H9 (cell line): Measurements from ENCODE around the gene ARHGEF17. TPM values are rescaled to one million over a fixed set of nuclear protein-coding genes. Genes with fewer than 3 reads are reported as not detected.
A peak's percentile ranks its signal among the peaks of the same experiment; 100 is the strongest.

Source experiments
- DNase-seq: peaks from one replicate; pipeline ENCODE4 v3.0.0-alpha.2; 2017
- H2AFZ ChIP-seq: one replicate; pipeline ENCODE4 v1.6.1; 2013; ENCODE audit warnings: mild to moderate bottlenecking, low read length, control low read depth, moderate library complexity
- H2AK5ac ChIP-seq: 2 replicates; pipeline ENCODE4 v1.6.1; 2013; ENCODE audit warnings: low read length, control low read depth, mixed read lengths; ENCODE audit not compliant: insufficient read length
- H2BK120ac ChIP-seq: one replicate; pipeline ENCODE4 v1.6.1; 2013; ENCODE audit warnings: low read depth, mild to moderate bottlenecking, low read length, control low read depth, inconsistent platforms; ENCODE audit not compliant: poor library complexity, severe bottlenecking
- H2BK12ac ChIP-seq: 2 replicates; pipeline ENCODE4 v1.6.1; 2013; ENCODE audit warnings: low read length, control low read depth, mixed read lengths, low read depth; ENCODE audit not compliant: insufficient read length
- H2BK15ac ChIP-seq: 2 replicates; pipeline ENCODE4 v1.6.1; 2013; ENCODE audit warnings: low read depth, low read length, control low read depth
- H2BK20ac ChIP-seq: one replicate; pipeline ENCODE4 v1.6.1; 2013; ENCODE audit warnings: low read depth, mild to moderate bottlenecking, low read length, control low read depth, inconsistent platforms; ENCODE audit not compliant: poor library complexity, severe bottlenecking
- H2BK5ac ChIP-seq: 2 replicates; pipeline ENCODE4 v1.6.1; 2013; ENCODE audit warnings: low read length, control low read depth, mixed read lengths; ENCODE audit not compliant: insufficient read length
- H3K14ac ChIP-seq: 2 replicates; pipeline ENCODE4 v1.6.1; 2013; ENCODE audit warnings: low read length, control low read depth; ENCODE audit not compliant: insufficient read depth
- H3K18ac ChIP-seq: 2 replicates; pipeline ENCODE4 v1.6.1; 2013; ENCODE audit warnings: low read depth, mild to moderate bottlenecking, mixed read lengths, low read length, control low read depth; ENCODE audit not compliant: insufficient read length
- H3K23ac ChIP-seq: 2 replicates; pipeline ENCODE4 v1.6.1; 2013; ENCODE audit warnings: low read length, control low read depth, mixed read lengths, low read depth; ENCODE audit not compliant: insufficient read length
- H3K23me2 ChIP-seq: 2 replicates; pipeline ENCODE4 v1.6.1; 2013; ENCODE audit warnings: low read depth, mild to moderate bottlenecking, mixed read lengths, low read length, control low read depth; ENCODE audit not compliant: insufficient read length, poor library complexity, severe bottlenecking
- H3K27ac ChIP-seq: 2 replicates; pipeline ENCODE4 v1.5.1; 2013; ENCODE audit warnings: low read length, control low read depth, mixed read lengths, low read depth; ENCODE audit not compliant: insufficient read length
- H3K27me3 ChIP-seq: 2 replicates; pipeline ENCODE4 v1.6.1; 2013; ENCODE audit warnings: low read length, control low read depth, inconsistent platforms; ENCODE audit not compliant: insufficient read depth
- H3K4ac ChIP-seq: 2 replicates; pipeline ENCODE4 v1.6.1; 2013; ENCODE audit warnings: low read depth, mild to moderate bottlenecking, control low read depth, inconsistent platforms, low read length, moderate library complexity
- H3K4me1 ChIP-seq: 2 replicates; pipeline ENCODE4 v1.6.1; 2013; ENCODE audit warnings: low read length, control low read depth, inconsistent platforms; ENCODE audit not compliant: insufficient read depth
- H3K4me2 ChIP-seq: 2 replicates; pipeline ENCODE4 v1.6.1; 2013; ENCODE audit warnings: low read length, control low read depth, mixed read lengths; ENCODE audit not compliant: insufficient read length, insufficient read depth
- H3K56ac ChIP-seq: 2 replicates; pipeline ENCODE4 v1.6.1; 2013; ENCODE audit warnings: low read depth, mild to moderate bottlenecking, mixed read lengths, low read length, control low read depth; ENCODE audit not compliant: insufficient read length
- H3K79me1 ChIP-seq: 2 replicates; pipeline ENCODE4 v1.6.1; 2013; ENCODE audit warnings: low read depth, mild to moderate bottlenecking, moderate library complexity, low read length, control low read depth, inconsistent platforms; ENCODE audit not compliant: insufficient read depth, poor library complexity, severe bottlenecking
- H3K79me2 ChIP-seq: 2 replicates; pipeline ENCODE4 v1.6.1; 2013; ENCODE audit warnings: low read length, control low read depth, inconsistent platforms; ENCODE audit not compliant: insufficient read depth
- H3K9ac ChIP-seq: 2 replicates; pipeline ENCODE4 v1.6.1; 2013; ENCODE audit warnings: low read length, control low read depth, mixed read lengths; ENCODE audit not compliant: insufficient read length; ENCODE audit errors: extremely low read depth
- H3K9me3 ChIP-seq: one replicate; pipeline ENCODE4 v1.6.1; 2013; ENCODE audit warnings: low read depth, low read length, inconsistent platforms; ENCODE audit not compliant: control insufficient read depth
- H3T11ph ChIP-seq: one replicate; pipeline ENCODE4 v1.6.1; 2013; ENCODE audit warnings: mild to moderate bottlenecking, low read length, control low read depth, inconsistent platforms
- H4K20me1 ChIP-seq: one replicate; pipeline ENCODE4 v1.6.1; 2013; ENCODE audit not compliant: control insufficient read depth, insufficient read length, insufficient read depth
- H4K5ac ChIP-seq: 2 replicates; pipeline ENCODE4 v1.6.1; 2013; ENCODE audit warnings: low read depth, mild to moderate bottlenecking, mixed read lengths, low read length, control low read depth; ENCODE audit not compliant: insufficient read length
- H4K8ac ChIP-seq: replicated peaks from 2 replicates; pipeline ENCODE4 v1.6.1; 2013; ENCODE audit warnings: low read length, control low read depth, mixed read lengths, low read depth; ENCODE audit not compliant: insufficient read length
- H4K91ac ChIP-seq: 2 replicates; pipeline ENCODE4 v1.6.1; 2013; ENCODE audit warnings: low read depth, mild to moderate bottlenecking, moderate library complexity, mixed read lengths, low read length, control low read depth; ENCODE audit not compliant: insufficient read length
- H3K27ac Mint-ChIP-seq, 3 experiments: 2 replicates in 2 of 3; 3 replicates in 1 of 3; pipeline ENCODE4 v1.8.0; 2020 to 2021; ENCODE audit warnings: mixed read lengths in 3 of 3, mild to moderate bottlenecking in 1 of 3, moderate library complexity in 1 of 3
- H3K27me3 Mint-ChIP-seq: 2 replicates; pipeline ENCODE4 v1.8.0; 2021; ENCODE audit warnings: low read depth, mild to moderate bottlenecking, moderate library complexity, mixed read lengths
- H3K36me3 Mint-ChIP-seq, 3 experiments: 2 replicates in 2 of 3; 3 replicates in 1 of 3; pipeline ENCODE4 v1.8.0; 2020 to 2021; ENCODE audit warnings: low read depth in 3 of 3, mixed read lengths in 3 of 3; ENCODE audit not compliant: insufficient read depth in 1 of 3
- H3K4me1 Mint-ChIP-seq, 2 experiments: 2 replicates each; pipeline ENCODE4 v1.8.0; 2020; ENCODE audit warnings: mixed read lengths in 2 of 2
- H3K4me3 Mint-ChIP-seq, 2 experiments: 2 replicates in 1 of 2; 3 replicates in 1 of 2; pipeline ENCODE4 v1.8.0; 2020 to 2021; ENCODE audit warnings: mild to moderate bottlenecking in 2 of 2, mixed read lengths in 2 of 2, moderate library complexity in 1 of 2
- H3K9me3 Mint-ChIP-seq, 2 experiments: 2 replicates in 1 of 2; 3 replicates in 1 of 2; pipeline ENCODE4 v1.8.0; 2020; ENCODE audit warnings: mild to moderate bottlenecking in 2 of 2, mixed read lengths in 2 of 2, moderate library complexity in 1 of 2
- WGBS: extraction: QIAGEN DNeasy Blood & Tissue Kit; methylation state at CpG from one replicate; pipeline ENCODE4 v1.1.7; 2013; ENCODE audit warnings: missing lambda C conversion rate, low lambda C conversion rate, mixed read lengths; ENCODE audit not compliant: insufficient read length; ENCODE audit errors: extremely low coverage; 5-methylcytosine and 5-hydroxymethylcytosine counted together
- total RNA-seq: library from RNA; stranded (reverse); gene quantifications from 2 replicates; pipeline ENCODE4 v1.2.1, GENCODE V29; 2021
- TF ChIP-seq, protein P1 (sequence below): fragments of 200-600 bp; sonication (generic); conservative IDR thresholded peaks from 3 replicates; pipeline ENCODE4 v1.8.0; 2021; ENCODE audit warnings: antibody characterized with exemption, mild to moderate bottlenecking

The ARHGEF17 gene
- total RNA-seq, 1 experiment from 2014 or later, result 7.4 TPM

DNA sequence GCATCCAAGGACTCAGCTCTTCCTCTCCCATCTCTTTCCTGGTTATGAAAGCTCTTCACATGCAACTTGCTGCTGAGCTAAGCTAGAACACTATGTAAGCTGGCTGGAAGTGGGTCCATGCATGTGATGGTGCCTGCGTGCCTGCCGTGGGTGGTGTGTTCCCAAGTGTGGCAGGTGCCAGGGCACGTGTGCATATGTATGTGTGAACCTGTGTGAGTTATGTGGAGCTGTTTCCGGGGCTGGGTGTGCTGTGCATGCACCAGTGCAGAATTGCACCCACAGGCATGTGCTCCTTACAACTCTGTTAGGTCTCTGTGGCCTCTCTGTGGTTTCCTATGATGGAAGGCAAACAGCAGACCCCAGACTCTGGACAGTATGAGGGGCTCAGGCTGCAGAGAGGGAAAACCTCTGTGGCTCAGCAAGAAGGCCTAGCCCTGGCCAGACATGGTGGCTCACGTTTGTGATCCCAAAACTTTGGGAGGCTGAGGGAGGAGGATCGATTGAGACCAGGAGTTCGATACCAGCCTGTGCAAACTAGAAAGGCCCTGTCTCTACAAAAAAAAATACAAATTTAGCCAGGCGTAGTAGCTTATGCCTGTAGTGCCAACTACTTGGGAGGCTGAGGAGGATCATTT, 40.1 kb upstream of the ARHGEF17 start:
- H3K18ac ChIP-seq, result no peak overlapping the region
- Mint-ChIP-seq H3K27ac (no peak overlapping the region), H3K9me3 (no peaks in the 10 kb centered on the region; a peak in 1 of 5 replicates), H3K4me3 (no peak overlapping the region), H3K36me3 (no peaks in the 10 kb centered on the region), H3K27me3 (peaks cover 21% of the 10 kb centered on the region), H3K4me1 (peaks cover 26 to 41% of the 10 kb centered on the region in 2 experiments)
- no peak overlapping the region for H2BK5ac ChIP-seq
- H3K23me2 ChIP-seq, result no peaks in the 10 kb centered on the region
- DNase-seq, result peak; percentile 22
- H3K9ac ChIP-seq, result no peak overlapping the region
- no peak overlapping the region for H4K5ac ChIP-seq
- no peaks in the 10 kb centered on the region for H3K79me2 ChIP-seq
- H4K8ac ChIP-seq, result no peak overlapping the region
- no peak overlapping the region for H3K4ac ChIP-seq
- no peak overlapping the region for H2AK5ac ChIP-seq
- H2BK15ac ChIP-seq, result no peak overlapping the region
- TF ChIP-seq, protein P1, sequence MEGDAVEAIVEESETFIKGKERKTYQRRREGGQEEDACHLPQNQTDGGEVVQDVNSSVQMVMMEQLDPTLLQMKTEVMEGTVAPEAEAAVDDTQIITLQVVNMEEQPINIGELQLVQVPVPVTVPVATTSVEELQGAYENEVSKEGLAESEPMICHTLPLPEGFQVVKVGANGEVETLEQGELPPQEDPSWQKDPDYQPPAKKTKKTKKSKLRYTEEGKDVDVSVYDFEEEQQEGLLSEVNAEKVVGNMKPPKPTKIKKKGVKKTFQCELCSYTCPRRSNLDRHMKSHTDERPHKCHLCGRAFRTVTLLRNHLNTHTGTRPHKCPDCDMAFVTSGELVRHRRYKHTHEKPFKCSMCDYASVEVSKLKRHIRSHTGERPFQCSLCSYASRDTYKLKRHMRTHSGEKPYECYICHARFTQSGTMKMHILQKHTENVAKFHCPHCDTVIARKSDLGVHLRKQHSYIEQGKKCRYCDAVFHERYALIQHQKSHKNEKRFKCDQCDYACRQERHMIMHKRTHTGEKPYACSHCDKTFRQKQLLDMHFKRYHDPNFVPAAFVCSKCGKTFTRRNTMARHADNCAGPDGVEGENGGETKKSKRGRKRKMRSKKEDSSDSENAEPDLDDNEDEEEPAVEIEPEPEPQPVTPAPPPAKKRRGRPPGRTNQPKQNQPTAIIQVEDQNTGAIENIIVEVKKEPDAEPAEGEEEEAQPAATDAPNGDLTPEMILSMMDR, result no peak
- no peak overlapping the region for H2BK12ac ChIP-seq
- H3K27me3 ChIP-seq, result peaks cover 4% of the 10 kb centered on the region
- no peaks in the 10 kb centered on the region for H3K9me3 ChIP-seq
- H3K23ac ChIP-seq, result no peak overlapping the region
- H3K4me2 ChIP-seq, result no peak overlapping the region
- H3K79me1 ChIP-seq, result no peaks in the 10 kb centered on the region
- H3T11ph ChIP-seq, result no peak overlapping the region
- WGBS, result no CpG with 5 or more reads among the region's 8 CpGs
- H4K91ac ChIP-seq, result no peak overlapping the region
- H3K14ac ChIP-seq, result no peak overlapping the region
- no peak overlapping the region for H3K56ac ChIP-seq
- no peak overlapping the region for H2AFZ ChIP-seq
- no peak overlapping the region for H2BK120ac ChIP-seq
- H2BK20ac ChIP-seq, result no peak overlapping the region
- H3K27ac ChIP-seq, result no peak overlapping the region
- peaks cover 2% of the 10 kb centered on the region for H4K20me1 ChIP-seq
- no peaks in the 10 kb centered on the region for H3K4me1 ChIP-seq
